Measurements from ENCODE around the gene PPP2R5E. TPM values are rescaled to one million over a fixed set of nuclear protein-coding genes. Genes with fewer than 3 reads are reported as not detected.

PPP2R5E gene
- polyA plus RNA-seq, 4 donors = 36.4 to 39.1 (median 38.6) TPM

- DNase-seq (ENCODE audit: low read depth in 4 of 4, low spot score in 2 of 4) = no peak
Measured at GRCh38 chr14:63436286-63437098, 106.7 kb downstream of the PPP2R5E start.

- no peak for DNase-seq (ENCODE audit: low read depth in 4 of 4, low spot score in 2 of 4)
Measured at GRCh38 chr14:63435838-63436237, 107.3 kb downstream of the PPP2R5E start.

DNA sequence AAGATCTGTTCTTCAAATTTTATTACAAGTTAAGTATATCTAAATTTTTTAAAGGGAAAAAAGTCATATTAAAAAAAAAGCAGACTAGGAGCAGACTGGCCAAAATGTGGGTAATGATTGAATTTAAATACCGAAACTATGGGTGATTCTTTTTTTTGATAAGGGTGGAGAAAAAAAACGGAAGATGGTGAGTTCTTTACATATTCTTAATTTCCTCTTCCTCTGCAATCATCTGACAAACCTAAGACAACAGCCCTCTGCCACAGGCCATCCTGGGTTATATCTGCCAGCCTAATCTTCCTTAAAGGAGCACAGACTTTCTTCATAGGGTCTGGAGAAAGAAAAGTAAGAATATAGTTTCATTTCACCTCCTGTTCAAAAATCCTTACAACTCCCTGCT is 108.0 kb downstream of the PPP2R5E start:
- no peak for DNase-seq (ENCODE audit: low read depth in 4 of 4, low spot score in 2 of 4)

DNA sequence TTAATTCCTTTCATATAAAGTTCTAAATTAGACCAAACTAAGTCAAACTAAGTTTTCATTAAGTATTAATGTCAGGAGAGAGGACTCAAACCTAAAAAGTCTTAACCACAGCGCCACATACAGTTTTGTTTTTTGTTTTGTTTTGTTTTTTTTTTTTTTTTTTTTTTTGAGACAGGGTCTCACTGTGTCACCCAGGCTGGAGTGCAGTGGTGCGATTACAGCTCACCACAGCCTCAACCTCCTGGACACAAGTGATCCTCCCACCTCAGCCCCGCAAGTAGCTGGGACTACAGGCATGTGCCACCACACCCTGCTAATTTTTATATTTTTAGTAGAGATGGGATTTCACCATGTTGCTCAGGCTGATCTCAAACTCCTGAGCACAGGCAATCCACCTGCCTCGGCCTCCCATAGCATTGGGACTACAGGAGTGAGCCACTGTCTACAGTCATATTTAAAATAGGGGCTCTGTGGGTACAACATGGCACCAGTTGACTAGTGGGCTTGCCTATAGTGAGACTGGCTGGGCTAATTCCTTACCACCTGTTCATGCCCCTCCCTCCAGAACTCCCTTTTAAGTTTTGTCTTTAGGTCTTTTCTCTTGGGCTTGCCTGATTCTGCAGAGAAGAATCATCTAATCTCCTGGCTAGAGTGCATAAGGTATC is 110.2 kb downstream of the PPP2R5E start:
- no peak for DNase-seq (ENCODE audit: low read depth in 4 of 4, low spot score in 2 of 4)

GRCh38 chr14:63432228-63432627 is 110.9 kb downstream of the PPP2R5E start:
- DNase-seq (ENCODE audit: low read depth in 4 of 4, low spot score in 2 of 4) = no peak

GRCh38 chr14:63431466-63431865 is 111.7 kb downstream of the PPP2R5E start:
- DNase-seq (ENCODE audit: low read depth in 4 of 4, low spot score in 2 of 4) = no peak

DNA sequence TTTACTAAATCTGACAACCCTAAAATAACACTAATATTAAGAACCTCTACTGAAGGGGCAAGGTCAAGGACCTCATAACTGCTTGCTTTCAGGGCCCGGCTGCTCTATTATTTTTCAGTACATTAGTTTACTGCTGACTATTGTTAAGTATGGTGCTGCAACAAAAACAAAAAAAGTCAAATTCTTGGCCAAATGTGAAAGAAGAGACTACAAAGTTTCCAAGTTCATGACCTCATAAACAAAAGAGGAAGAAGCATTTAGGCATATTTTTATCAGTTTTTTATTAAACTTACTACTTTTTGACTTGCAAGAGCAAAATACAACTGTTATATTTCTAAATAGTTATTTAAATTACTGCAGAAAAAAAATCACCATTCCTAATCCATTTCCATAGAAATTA is 114.7 kb downstream of the PPP2R5E start:
- DNase-seq (ENCODE audit: low read depth in 4 of 4, low spot score in 2 of 4) = no peak

GRCh38 chr14:63426838-63427352 is 116.3 kb downstream of the PPP2R5E start:
- no peak for DNase-seq (ENCODE audit: low read depth in 4 of 4, low spot score in 2 of 4)

DNA sequence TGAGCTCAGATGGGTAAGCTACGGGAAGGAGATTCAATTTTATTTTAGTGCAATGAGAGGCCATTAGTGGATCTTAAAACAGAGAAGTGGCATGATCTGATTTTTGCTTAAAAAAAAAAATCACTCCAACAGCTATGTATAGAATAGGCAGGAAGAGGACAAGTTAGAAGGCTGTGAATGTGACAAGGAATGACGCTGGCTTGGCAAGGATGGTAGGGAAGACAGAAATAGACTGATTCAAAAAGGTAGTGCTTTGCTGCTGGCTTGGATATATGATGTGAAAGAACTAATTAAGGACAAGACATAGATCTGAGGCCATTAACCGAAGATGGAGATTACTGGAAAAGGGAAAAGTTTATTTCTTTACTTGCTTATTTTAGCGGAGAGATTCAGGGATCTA is 119.3 kb downstream of the PPP2R5E start:
- DNase-seq (ENCODE audit: low read depth in 4 of 4, low spot score in 2 of 4) = no peak

- no peak for DNase-seq (ENCODE audit: low read depth in 4 of 4, low spot score in 2 of 4)
Measured at GRCh38 chr14:63423381-63423780, 119.8 kb downstream of the PPP2R5E start.

- DNase-seq (ENCODE audit: low read depth in 4 of 4, low spot score in 2 of 4) = no peak
Measured at GRCh38 chr14:63421919-63422318, 121.3 kb downstream of the PPP2R5E start.

DNA sequence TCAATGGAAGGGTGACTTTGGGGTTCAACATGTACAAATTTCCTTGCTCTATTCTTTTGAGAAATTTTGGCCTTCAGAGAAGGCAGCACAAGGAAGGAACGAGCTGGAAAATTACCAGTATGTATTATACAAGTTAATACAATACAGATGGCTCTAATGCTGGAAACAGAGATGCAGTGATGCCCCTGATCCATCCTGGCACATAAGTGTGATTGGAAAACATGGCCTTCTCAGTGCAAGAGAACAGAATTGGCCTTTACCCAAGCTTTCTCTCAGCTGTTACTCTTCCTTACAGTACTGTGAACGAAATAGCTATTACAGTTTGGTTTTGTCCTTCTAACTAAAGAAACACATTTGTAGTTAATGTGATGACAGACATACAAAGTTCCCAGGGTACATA is 122.0 kb downstream of the PPP2R5E start:
- no peak for DNase-seq (ENCODE audit: low read depth in 4 of 4, low spot score in 2 of 4)

- no peak for DNase-seq (ENCODE audit: low read depth in 4 of 4, low spot score in 2 of 4)
Measured at GRCh38 chr14:63418020-63418419, 125.2 kb downstream of the PPP2R5E start.

GRCh38 chr14:63413009-63413408 is 130.2 kb downstream of the PPP2R5E start:
- no peak for DNase-seq (ENCODE audit: low read depth in 4 of 4, low spot score in 2 of 4)

DNA sequence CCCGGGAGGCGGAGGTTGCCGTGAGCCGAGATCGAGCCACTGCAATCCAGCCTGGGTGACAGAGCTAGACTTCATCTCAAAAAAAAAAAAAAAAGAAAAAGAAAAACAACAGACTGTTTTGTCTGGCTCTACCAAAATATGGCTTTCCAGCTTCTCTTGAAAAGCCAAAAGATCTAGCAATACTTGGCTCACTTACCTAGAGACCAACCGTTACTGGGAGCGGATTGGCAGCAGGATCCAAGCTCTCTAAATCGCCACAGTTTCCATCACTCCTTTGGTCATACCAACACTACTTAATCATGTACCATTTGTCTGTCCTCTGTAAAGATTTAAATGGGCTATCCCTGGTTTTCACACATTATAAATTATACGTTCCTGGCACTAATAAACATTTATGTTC is 136.8 kb downstream of the PPP2R5E start:
- no peak for DNase-seq (ENCODE audit: low read depth in 4 of 4, low spot score in 2 of 4)

DNA sequence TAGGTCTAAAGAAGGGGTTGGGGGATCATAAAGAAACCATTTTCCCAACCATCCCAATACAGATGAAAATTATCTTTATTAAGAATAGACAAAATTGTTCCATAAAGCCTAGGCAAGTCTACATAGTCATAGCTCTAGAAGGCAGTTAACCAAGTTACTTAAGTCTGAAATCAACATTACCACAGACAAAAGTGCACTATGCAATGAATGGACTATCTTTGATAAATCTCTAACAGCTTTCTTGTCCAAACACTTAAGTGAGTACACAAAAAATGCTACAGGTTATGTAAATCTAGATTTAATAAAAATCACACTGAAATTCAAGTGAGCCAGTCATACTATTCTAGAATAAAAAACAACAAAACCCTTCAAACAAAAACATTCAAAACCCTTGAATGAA is 137.5 kb downstream of the PPP2R5E start:
- DNase-seq (ENCODE audit: low read depth in 4 of 4, low spot score in 2 of 4) = no peak

DNA sequence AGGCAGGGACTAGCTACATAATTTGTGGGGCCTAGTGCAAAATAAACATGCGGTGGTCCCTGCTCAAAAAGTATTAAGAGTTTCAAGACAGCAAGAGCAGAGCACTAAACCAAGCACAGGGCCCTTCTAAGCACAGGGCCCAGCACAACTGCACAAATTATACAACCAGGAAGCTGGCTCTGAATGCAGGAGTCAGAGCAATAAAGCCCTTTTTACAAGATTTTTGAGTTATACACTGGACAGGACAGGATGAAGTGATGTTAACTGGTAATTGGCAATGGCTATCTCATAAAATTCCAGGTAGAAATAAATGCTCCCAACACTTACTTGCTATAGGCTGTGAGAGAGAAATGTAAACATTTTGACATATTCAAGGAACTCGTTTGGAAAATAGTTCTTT is 138.3 kb downstream of the PPP2R5E start:
- no peak for DNase-seq (ENCODE audit: low read depth in 4 of 4, low spot score in 2 of 4)

DNA sequence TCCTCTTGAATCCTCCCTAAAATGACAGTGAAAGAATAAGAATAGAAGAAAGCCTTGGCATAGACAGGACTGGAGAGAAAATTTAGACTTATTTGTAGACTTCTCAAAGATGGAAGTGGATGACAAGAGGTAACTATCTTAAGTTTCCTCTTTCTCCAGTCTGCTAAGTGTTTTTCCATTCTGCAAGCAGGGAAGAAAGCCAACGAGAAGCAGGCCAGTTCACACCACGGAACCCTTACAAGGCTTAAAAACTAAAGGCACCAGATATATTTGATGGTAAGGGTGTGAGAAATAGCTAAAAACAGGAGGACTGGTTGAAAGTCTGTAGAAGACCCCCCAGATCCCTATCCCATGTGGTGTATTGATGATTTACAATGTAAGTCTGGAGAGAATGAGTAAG is 141.5 kb downstream of the PPP2R5E start:
- no peak for DNase-seq (ENCODE audit: low read depth in 4 of 4, low spot score in 2 of 4)

GRCh38 chr14:63398952-63399351 is 144.2 kb downstream of the PPP2R5E start:
- DNase-seq (ENCODE audit: low read depth in 4 of 4, low spot score in 2 of 4) = no peak

DNA sequence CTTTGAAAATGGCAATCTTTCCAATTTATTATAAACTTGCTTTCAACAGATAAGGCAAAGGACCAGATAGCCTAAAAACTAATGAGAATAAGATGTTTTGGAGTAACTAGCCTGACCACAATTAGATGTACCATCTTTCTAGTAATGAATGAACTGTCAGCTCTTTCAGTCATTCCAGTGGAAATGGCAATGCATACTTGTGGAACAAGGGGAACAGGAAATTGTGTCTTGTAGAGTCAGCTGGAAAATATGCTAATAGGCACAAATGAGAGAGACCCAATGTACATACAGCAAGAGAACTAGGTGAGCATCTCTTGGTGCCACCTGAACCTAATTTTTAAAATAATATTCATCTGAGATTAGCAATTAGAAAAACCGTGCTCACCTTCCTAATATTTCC is 148.3 kb downstream of the PPP2R5E start:
- DNase-seq (ENCODE audit: low read depth in 4 of 4, low spot score in 2 of 4) = no peak

DNA sequence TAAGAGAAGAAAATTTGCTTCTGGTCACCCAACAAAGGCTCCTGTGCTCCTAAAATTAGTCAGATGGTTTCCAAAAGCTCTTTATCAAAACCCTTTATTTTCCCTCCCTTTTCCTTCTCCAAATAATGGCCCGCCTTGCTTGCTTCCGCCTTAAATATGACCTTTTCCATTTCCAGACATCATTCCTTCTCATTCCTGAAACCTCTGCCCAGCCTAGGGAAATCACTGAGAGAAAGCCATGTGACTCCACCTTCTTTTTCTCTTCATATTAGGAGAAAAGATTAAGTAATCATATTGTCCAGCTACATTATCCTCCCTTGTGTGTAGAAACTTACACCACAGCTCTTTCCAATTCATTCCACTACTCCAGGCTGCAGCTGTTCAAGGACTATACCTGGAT is 148.7 kb downstream of the PPP2R5E start:
- DNase-seq (ENCODE audit: low read depth in 4 of 4, low spot score in 2 of 4) = no peak

- no peak for DNase-seq (ENCODE audit: low read depth in 4 of 4, low spot score in 2 of 4)
Measured at GRCh38 chr14:63393012-63393411, 150.2 kb downstream of the PPP2R5E start.
